A549 (cell line): Measurements from ENCODE around the gene GALNT18. TPM values are rescaled to one million over a fixed set of nuclear protein-coding genes. Genes with fewer than 3 reads are reported as not detected.

Experiments used
- ATAC-seq, 2 experiments: fragments of 200-7000 bp in 1 of 2; fragments of >200 bp in 1 of 2; cut with Nextera tagmentation in 1 of 2; cut with Tn5 transposase in 1 of 2; 3 replicates each; pipeline versions ENCODE4 v1.8.0 to v1.9.1; 2018 to 2020; ENCODE audit warnings: mild to moderate bottlenecking in 1 of 2, moderate library complexity in 1 of 2
- CTCF ChIA-PET: fragments of 300-600 bp; sonication (Branson Sonifier 250); formaldehyde crosslinking; extraction: SDS; loops from one replicate; lab custom pipeline; 2021; ENCODE audit warnings: antibody characterized with exemption, inconsistent platforms; lab: Yijun Ruan, JAX
- POLR2A ChIA-PET: fragments of 350-600 bp; formaldehyde crosslinking; extraction: SDS; loops from one replicate; lab custom pipeline; 2021; ENCODE audit warnings: antibody characterized with exemption, inconsistent platforms; lab: Yijun Ruan, JAX
- DNase-seq, 2 experiments: peaks; one replicate each; pipeline versions ENCODE4 v3.0.0 to v3.0.0-alpha.2; 2011 to 2016; ENCODE audit warnings: low read depth in 1 of 2, low spot score in 1 of 2
- FAIRE-seq: peaks from 2 replicates; lab custom pipeline; 2011; peaks lifted over from hg19 to GRCh38; lab: Jason Lieb, UNC
- H3K27ac ChIP-seq, 2 experiments: fragments of >200 bp; sonication (Bioruptor Twin); formaldehyde crosslinking; 3 replicates each; pipeline ENCODE4 v1.5.1; 2016 to 2017
- H3K4me1 ChIP-seq: fragments of >200 bp; sonication (Bioruptor Twin); formaldehyde crosslinking; 3 replicates; pipeline ENCODE4 v1.6.1; 2016
- H3K4me2 ChIP-seq: fragments of >200 bp; sonication (Bioruptor Twin); formaldehyde crosslinking; 3 replicates; pipeline ENCODE4 v1.6.1; 2016
- H3K4me3 ChIP-seq: fragments of >200 bp; sonication (Bioruptor Twin); formaldehyde crosslinking; 3 replicates; pipeline ENCODE4 v1.5.1; 2016
- H3K9me3 ChIP-seq: fragments of >200 bp; sonication (Bioruptor Twin); formaldehyde crosslinking; 3 replicates; pipeline ENCODE4 v1.6.1; 2016
- ATOH8 ChIP-seq: fragments of 250-450 bp; sonication (Bioruptor Pico); IDR thresholded peaks from 2 replicates; pipeline ENCODE4 v1.5.0; 2020; ENCODE audit warnings: low read depth, mild to moderate bottlenecking, moderate library complexity
- CBX2 ChIP-seq: fragments of 200-600 bp; sonication (generic); IDR thresholded peaks from 2 replicates; pipeline ENCODE4 v1.6.1; 2016; ENCODE audit warnings: low read depth, mild to moderate bottlenecking, borderline replicate concordance
- CBX8 ChIP-seq: fragments of 200-600 bp; sonication (generic); IDR thresholded peaks from 2 replicates; pipeline ENCODE4 v1.6.1; 2016
- CHD4 ChIP-seq: fragments of 200-600 bp; sonication (generic); IDR thresholded peaks from 2 replicates; pipeline ENCODE4 v1.6.1; 2016; ENCODE audit warnings: antibody characterized with exemption, mild to moderate bottlenecking, borderline replicate concordance
- CTCF ChIP-seq: fragments of >200 bp; sonication (Bioruptor Twin); formaldehyde crosslinking; IDR thresholded peaks from 3 replicates; pipeline ENCODE4 v1.5.1; 2016
- ELK1 ChIP-seq: fragments of 150-350 bp; IDR thresholded peaks from 2 replicates; pipeline ENCODE4 v1.6.1; 2014; ENCODE audit warnings: low read depth, mild to moderate bottlenecking, low read length
- FOSB ChIP-seq: fragments of 250-450 bp; sonication (Bioruptor Pico); IDR thresholded peaks from 2 replicates; pipeline ENCODE4 v1.5.0; 2020; ENCODE audit warnings: mild to moderate bottlenecking, moderate library complexity
- HES2 ChIP-seq: fragments of >200 bp; sonication (Bioruptor Twin); formaldehyde crosslinking; IDR thresholded peaks from 2 replicates; pipeline ENCODE4 v1.6.1; 2016
- HEYL ChIP-seq: fragments of 250-450 bp; sonication (Bioruptor Pico); IDR thresholded peaks from 2 replicates; pipeline ENCODE4 v1.8.0; 2021; ENCODE audit warnings: mild to moderate bottlenecking, moderate library complexity
- HOXB5 ChIP-seq: fragments of 250-450 bp; sonication (Bioruptor Pico); IDR thresholded peaks from 2 replicates; pipeline ENCODE4 v1.5.0; 2020; ENCODE audit warnings: mild to moderate bottlenecking, moderate library complexity
- JUNB ChIP-seq: fragments of >200 bp; sonication (Bioruptor Twin); formaldehyde crosslinking; IDR thresholded peaks from 2 replicates; pipeline ENCODE4 v1.6.1; 2016
- KDM5A ChIP-seq: fragments of 200-600 bp; sonication (generic); IDR thresholded peaks from 2 replicates; pipeline ENCODE4 v1.6.1; 2016; ENCODE audit warnings: antibody characterized with exemption, mild to moderate bottlenecking
- MAFK ChIP-seq: fragments of 450-650 bp; IDR thresholded peaks from 2 replicates; pipeline ENCODE4 v1.6.1; 2014; ENCODE audit not compliant: partially characterized antibody
- MAZ ChIP-seq: fragments of 150-350 bp; IDR thresholded peaks from 2 replicates; pipeline ENCODE4 v1.6.1; 2014; ENCODE audit warnings: antibody characterized with exemption, low read depth, low read length, borderline replicate concordance
- MYC ChIP-seq: IDR thresholded peaks from 2 replicates; pipeline ENCODE4 v1.6.1; 2012; ENCODE audit warnings: mild to moderate bottlenecking, inconsistent platforms, low read length, improper control_type of control experiment, borderline replicate concordance
- NPAS2 ChIP-seq: fragments of 250-450 bp; sonication (Bioruptor Pico); IDR thresholded peaks from 2 replicates; pipeline ENCODE4 v1.8.0; 2022; ENCODE audit warnings: mild to moderate bottlenecking, moderate library complexity, borderline replicate concordance
- NR3C1 ChIP-seq: fragments of >200 bp; sonication (Bioruptor Twin); formaldehyde crosslinking; IDR thresholded peaks from 3 replicates; pipeline ENCODE4 v1.6.1; 2017
- PBX3 ChIP-seq: IDR thresholded peaks from 2 replicates; pipeline ENCODE4 v1.6.1; 2012
- PHF8 ChIP-seq: fragments of 200-600 bp; sonication (generic); IDR thresholded peaks from 2 replicates; pipeline ENCODE4 v1.6.1; 2016; ENCODE audit warnings: low read depth, mild to moderate bottlenecking, antibody characterized with exemption, moderate library complexity, borderline replicate concordance
- RAD21 ChIP-seq, 2 experiments: fragments of >200 bp in 1 of 2; sonication (Bioruptor Twin) in 1 of 2; formaldehyde crosslinking in 1 of 2; IDR thresholded peaks in 1 of 2; conservative IDR thresholded peaks in 1 of 2; 2 replicates in 1 of 2; 3 replicates in 1 of 2; pipeline ENCODE4 v1.6.1; 2012 to 2018; ENCODE audit warnings: inconsistent platforms in 1 of 2
- RFX5 ChIP-seq: fragments of 450-650 bp; IDR thresholded peaks from 2 replicates; pipeline ENCODE4 v1.7.1; 2014; ENCODE audit warnings: antibody characterized with exemption, mild to moderate bottlenecking, moderate library complexity
- SREBF2 ChIP-seq: fragments of 450-650 bp; IDR thresholded peaks from 2 replicates; pipeline ENCODE4 v1.6.1; 2014; ENCODE audit warnings: mild to moderate bottlenecking, moderate library complexity
- ZC3H11A ChIP-seq: fragments of 450-650 bp; IDR thresholded peaks from 2 replicates; pipeline ENCODE4 v1.6.1; 2014; ENCODE audit warnings: antibody characterized with exemption, mild to moderate bottlenecking
- ZFP36 ChIP-seq: fragments of 450-650 bp; IDR thresholded peaks from 2 replicates; pipeline ENCODE4 v1.6.1; 2014; ENCODE audit warnings: borderline replicate concordance; ENCODE audit not compliant: partially characterized antibody
- ZSCAN20 ChIP-seq: fragments of 250-450 bp; sonication (Bioruptor Pico); IDR thresholded peaks from 2 replicates; pipeline ENCODE4 v1.8.0; 2022; ENCODE audit warnings: mild to moderate bottlenecking, moderate library complexity
- WGBS: methylation state at CpG from one replicate; pipeline ENCODE4 v1.1.6; 2017; ENCODE audit errors: missing lambda C conversion rate; 5-methylcytosine and 5-hydroxymethylcytosine counted together
- polyA plus RNA-seq, 4 experiments: library from polyadenylated mRNA; depleted of rRNA in 3 of 4; stranded (reverse); fragments of >200 nt; fragmentation: RNase III in 1 of 4; extraction: RNeasy Plus Mini Kit Qiagen cat#74134 plus additional on column Dnase treatment in 1 of 4; gene quantifications; 2 replicates in 3 of 4; 3 replicates in 1 of 4; pipeline ENCODE4 v1.2.3, GENCODE V29; 2011 to 2017

The GALNT18 gene
- polyA plus RNA-seq, 2 of the 4 experiments (the other 2 are of a cell fraction) = 6.7 to 16.1 TPM

- ATAC-seq = no peak
- H3K9me3 ChIP-seq = no peaks in the 10 kb centered on the region
- no peak overlapping the region for H3K4me2 ChIP-seq
- no peak overlapping the region for H3K4me3 ChIP-seq
- 85% methylated on average over 3 of the region's 3 CpGs for WGBS
- CTCF ChIA-PET = interaction anchor here (1.2 kb wide), 1 partner anchor 305 kb away, joined by 3 read pairs; no protein-coding TSS in a partner anchor
- H3K27ac ChIP-seq = no peak overlapping the region
- no peak for DNase-seq
- FAIRE-seq = no peak
- TF ChIP-seq RFX5 = no peak
- no peak for TF ChIP-seq CBX2
- no peak for TF ChIP-seq ZC3H11A
- TF ChIP-seq HES2 = no peak
- TF ChIP-seq MYC = no peak
- TF ChIP-seq MAFK = no peak
- TF ChIP-seq PHF8 = no peak
- no peak for TF ChIP-seq FOSB (CRISPR knock-in tag)
- no peak for TF ChIP-seq ELK1
- TF ChIP-seq ZFP36 = no peak
- no peak for TF ChIP-seq NPAS2 (CRISPR knock-in tag)
- no peak for TF ChIP-seq PBX3
- TF ChIP-seq HOXB5 (CRISPR knock-in tag) = no peak
- TF ChIP-seq ZSCAN20 (CRISPR knock-in tag) = no peak
- TF ChIP-seq HEYL (CRISPR knock-in tag) = no peak
- no peak for TF ChIP-seq KDM5A
- TF ChIP-seq ATOH8 = no peak
- no peak for TF ChIP-seq CTCF
- no peak for TF ChIP-seq MAZ
- no peak for TF ChIP-seq RAD21 (conservative IDR thresholded peaks at IDR 0.05 in 1 of 2, IDR thresholded peaks at IDR 0.05 in 1 of 2)
- TF ChIP-seq, all 56 proteins: peak for 0
- POLR2A ChIA-PET = no interaction called here
- peaks cover 5% of the 10 kb centered on the region; the same call in 1 of the 3 replicates for H3K4me1 ChIP-seq
Observed at GRCh38 chr11:11482730-11483129, 139.1 kb downstream of the GALNT18 start.

GRCh38 chr11:11481371-11481770, 140.4 kb downstream of the GALNT18 start:
- Histone ChIP-seq H3K4me3 (no peak overlapping the region), H3K27ac (no peak overlapping the region), H3K9me3 (no peaks in the 10 kb centered on the region), H3K4me2 (no peak overlapping the region), H3K4me1 (peaks cover 5% of the 10 kb centered on the region; the same call in 1 of the 3 replicates)
- CTCF ChIA-PET = interaction anchor here (0.6 to 1.2 kb wide), 2 partner anchors 233 to 306 kb away, joined by 3 read pairs; no protein-coding TSS in a partner anchor
- ATAC-seq = no peak
- FAIRE-seq = no peak
- 75% methylated on average over 4 of the region's 4 CpGs for WGBS
- POLR2A ChIA-PET = no interaction called here
- no peak for TF ChIP-seq CBX2
- TF ChIP-seq ELK1 = no peak
- TF ChIP-seq NR3C1 = no peak
- no peak for TF ChIP-seq CBX8
- no peak for TF ChIP-seq CHD4
- no peak for TF ChIP-seq ZFP36
- TF ChIP-seq JUNB = no peak
- no peak for TF ChIP-seq SREBF2
- no peak for TF ChIP-seq MYC
- no peak for TF ChIP-seq RFX5
- no peak for TF ChIP-seq KDM5A
- no peak for DNase-seq
